Right forelimb (tissue), 1 donor: ENCODE data around the gene PRTN3.
A peak's percentile ranks its signal among the peaks of the same experiment; 100 is the strongest.
"Not testable (repeated sequence)": the region's sequence is repeated elsewhere in the genome, so short reads cannot be mapped to it uniquely, and the experiment has no call there.

ENCODE experiments used
- DNase-seq: peaks from one replicate; pipeline ENCODE4 v3.0.0-alpha.2; 2018

PRTN3 gene

DNA sequence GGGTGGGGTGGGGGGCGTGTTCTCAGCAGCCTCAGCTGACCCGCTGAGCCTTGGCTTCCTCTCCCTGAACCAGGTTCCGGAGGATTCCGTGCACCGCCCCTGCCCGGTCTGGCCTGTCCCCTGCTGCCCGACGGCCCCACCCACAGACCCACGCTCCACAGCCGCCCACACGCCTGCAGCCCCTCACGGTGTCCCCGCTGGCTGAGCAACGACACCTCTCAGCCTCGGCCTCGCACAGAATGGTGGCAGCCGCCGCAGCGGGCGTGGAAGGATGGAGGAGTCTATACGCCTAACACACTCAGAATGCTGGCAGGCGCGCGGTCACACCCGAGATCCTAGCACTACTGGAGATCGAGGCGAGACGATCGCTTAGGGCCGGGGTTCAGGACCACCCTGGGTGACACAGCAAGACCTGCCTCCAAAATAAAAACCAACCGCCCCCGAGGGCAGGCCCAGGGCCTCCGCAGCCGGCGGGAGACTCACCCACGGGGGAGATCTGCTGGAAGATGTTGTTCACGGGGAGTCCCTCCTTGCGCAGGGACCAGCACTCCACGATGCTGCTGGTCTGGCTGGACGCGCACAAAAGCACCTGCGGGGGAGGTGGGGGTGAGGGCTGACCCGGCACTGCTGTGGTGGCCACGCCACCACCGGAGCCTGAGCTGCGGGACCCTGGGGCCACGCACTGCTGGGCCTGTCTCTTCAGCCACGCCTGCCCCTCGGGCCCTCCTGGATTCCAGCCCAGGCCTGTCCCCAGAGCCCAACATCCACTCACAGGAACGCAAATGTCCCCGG is 43.8 kb downstream of the PRTN3 start:
- no peak for DNase-seq

DNA sequence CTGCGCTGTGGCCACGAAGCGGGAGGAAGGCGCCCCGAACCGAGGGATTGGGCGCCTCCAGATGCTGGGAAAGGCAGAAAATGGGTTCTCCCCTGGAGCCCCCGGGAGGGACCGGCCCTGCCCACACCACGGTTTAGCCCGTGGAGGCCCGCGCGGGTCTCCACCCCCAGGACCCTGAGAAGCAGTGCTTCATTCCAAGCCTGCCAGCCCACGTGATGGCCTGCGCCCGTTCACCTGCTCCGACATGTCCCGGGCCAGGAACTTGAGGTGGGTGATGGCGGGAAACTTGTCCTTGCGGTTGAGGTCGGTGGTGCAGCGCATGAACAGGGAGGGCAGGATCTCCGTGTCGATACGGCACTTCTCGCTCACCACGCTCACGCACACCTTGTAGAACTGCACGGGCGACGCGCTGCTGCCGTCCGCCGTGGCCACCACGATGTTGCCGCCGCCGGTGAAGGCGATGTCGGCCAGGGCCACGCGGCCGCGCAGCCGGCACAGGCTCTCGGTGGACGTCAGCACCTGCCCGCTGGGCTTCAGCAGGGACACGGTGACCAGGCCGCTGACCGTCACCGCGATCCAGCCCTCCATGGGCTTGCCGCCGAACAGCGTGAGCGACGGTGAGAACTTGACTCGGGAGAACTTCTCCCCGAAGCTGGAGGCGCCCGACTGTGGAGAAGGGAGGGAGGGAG is 44.9 kb downstream of the PRTN3 start:
- DNase-seq: no peak

DNA sequence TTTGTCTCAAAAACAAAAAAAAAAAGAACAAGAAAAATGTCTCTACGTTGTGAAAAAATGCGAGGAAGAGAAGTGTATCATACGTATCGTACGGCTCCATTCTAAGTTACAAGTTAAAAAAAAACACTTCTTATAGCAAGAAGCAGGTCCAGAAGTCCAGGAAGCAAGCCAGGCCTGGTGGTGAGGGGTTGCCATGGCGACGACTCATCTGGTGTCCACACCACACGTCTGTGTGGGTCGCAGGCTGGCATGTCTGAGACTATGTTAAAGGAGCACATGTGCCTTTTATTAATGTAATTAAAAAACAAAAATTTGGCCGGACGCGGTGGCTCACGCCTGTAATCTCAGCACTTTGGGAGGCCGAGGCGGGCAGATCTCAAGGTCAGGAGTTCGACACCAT is 46.3 kb downstream of the PRTN3 start:
- no peak for DNase-seq

DNA sequence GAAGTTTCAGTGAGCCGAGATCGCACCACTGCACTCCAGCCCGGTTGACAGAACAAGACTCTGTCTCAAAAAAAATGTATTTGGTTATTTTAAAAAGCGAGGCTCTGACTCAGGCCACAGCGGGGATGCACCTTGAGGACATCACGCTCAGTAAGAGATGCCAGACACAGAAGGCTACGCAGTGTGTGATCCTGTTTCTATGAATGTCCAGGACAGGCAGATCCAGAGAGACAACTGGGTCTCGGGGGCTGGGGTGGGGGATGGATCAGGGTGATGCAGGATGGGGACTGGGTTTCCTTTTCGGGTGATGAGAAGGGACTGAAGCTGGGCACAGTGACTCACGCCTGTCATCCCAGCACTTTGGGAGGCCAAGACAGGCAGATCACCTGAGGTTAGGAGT is 46.8 kb downstream of the PRTN3 start:
- DNase-seq: no peak

DNA sequence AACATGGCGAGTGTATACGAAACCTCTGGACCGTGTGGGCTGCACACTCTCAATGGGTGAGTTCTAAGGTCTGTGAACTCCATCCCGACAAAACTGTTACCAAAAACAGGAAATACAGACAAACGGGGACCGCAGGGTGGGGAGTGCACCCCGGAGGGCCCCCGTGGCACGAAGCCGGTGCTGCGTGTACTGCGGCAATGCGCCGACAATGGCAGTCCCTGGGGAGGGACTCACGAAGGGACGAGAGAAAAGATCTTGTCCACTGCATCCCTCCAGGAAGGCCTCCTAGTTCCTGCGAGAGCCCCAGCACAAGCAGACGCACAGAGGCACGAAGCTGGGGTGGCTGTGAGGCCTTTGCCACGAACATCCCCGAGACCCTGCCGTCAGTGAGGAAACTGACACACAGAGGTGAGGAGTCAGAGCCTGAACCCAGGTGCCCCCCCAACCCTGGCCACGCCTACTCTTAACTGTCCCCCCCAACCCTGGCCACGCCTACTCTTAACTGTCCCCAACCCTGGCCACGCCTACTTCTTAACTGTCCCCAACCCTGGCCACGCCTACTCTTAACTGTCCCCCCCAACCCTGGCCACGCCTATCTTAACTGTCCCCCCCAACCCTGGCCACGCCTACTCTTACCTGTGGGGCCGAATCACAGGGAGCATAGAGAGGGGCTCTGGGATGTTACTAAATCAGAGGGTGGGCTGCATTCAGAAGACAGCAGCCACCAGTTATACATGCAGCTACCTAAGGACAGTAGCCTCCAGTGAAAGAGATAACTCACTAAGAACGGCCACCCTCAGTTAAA is 48.0 kb downstream of the PRTN3 start:
- DNase-seq: no peak

DNA sequence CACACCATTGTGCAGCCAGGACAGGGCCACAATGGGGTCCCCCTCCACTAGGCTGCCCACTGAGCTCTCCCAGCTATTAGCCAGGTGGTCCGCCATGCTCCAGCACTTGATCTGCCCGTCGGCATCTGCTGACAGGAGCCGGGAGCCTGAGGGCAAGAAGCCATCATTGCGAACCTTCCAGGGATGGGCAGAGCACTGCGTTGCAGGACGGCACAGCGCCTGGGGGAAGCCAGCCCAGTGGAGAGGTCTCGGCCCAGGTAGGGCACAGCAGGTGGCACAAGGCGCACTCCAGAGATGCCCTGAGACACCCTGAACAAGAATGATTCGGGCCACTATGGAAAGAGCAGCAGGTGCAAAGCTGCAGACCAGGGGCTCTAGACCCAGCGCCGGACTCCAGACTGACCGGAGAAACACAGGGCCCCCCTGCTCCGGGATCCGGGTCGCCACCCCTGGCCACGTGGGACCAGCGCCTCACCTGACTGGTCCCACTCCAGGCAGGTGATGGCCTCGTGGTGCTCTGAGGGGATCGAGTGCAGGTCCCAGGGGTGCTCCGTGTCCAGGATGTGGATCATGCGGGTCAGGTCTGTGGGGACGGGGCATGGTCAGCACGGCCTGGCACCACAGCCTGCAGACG is 49.0 kb downstream of the PRTN3 start:
- DNase-seq: no peak

DNA sequence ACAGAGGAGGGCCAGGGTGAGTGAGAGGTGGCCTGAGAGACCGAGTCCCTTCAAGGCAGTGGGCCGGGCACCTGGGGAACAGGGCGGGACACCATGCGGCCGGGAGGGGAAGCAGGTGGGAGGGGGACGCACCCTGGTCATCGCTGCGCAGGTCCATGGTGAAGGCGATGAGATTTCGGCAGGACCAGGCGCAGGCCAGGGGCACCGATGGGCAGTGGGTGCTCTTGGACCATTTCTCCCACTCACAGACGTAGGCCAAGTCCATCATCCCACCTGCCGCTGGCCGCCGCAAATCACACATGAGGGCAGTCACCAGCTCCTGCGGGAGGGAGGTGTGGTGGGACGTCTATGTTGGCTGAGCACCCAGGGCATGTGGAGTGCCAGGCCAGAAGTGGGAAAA is 50.0 kb downstream of the PRTN3 start:
- no peak for DNase-seq

DNA sequence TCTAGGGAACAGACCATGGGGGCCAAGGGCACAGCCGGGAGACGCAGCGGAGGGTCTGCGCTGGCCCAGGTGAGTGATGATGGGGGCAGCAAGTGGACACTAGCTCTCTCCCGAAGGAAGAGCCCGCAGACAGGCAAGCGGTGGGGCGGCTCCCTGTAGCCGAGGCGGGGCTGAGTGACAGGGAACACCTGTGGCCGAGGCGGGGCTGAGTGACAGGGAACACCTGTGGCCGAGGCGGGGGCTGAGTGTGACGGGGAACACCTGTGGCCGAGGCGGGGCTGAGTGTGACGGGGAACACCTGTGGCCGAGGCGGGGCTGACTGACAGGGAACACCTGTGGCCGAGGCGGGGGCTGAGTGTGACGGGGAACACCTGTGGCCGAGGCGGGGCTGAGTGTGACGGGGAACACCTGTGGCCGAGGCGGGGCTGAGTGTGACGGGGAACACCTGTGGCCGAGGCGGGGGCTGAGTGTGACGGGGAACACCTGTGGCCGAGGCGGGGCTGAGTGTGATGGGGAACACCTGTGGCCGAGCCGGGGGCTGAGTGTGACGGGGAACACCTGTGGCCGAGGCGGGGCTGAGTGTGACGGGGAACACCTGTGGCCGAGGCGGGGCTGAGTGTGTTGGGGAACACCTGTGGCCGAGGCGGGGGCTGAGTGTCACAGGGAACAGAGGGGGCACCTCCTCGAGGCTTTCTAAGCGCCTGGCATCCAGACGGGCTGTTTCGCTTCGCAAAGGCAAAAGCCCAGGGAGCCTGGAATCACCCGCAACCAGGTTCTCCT is 50.8 kb downstream of the PRTN3 start:
- not testable (repeated sequence) for DNase-seq

DNA sequence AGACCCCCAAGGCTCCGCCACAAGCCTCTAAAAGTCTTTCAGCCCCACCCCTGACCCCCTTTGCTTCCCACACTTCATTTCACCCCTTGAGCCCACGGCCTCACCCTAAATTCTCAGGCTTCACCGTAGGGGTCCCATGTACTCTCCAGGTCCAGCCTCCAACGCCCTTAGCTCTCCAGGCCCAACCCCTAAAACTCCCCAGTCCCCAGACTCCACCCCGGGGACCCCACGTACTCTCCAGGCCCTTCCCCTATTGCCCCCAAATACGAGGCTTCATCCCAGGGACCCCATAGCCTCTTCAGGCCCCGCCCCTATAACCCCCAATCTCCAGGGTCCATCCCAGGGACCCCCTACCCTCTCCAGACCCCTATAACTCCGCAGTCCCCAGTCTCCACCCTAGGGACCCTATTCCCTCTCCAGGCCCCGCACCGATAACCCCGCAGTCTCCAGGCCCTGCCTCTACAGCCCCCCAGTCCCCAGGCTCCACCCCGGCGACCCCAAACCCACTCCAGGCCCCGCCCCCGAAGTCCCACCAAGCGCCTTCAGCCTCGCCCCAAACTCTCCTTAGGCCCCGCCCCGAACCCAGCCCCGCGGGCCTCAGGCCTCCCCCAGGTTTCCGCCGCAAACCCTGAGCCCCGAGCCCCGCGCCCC is 51.6 kb downstream of the PRTN3 start:
- DNase-seq: no peak

DNA sequence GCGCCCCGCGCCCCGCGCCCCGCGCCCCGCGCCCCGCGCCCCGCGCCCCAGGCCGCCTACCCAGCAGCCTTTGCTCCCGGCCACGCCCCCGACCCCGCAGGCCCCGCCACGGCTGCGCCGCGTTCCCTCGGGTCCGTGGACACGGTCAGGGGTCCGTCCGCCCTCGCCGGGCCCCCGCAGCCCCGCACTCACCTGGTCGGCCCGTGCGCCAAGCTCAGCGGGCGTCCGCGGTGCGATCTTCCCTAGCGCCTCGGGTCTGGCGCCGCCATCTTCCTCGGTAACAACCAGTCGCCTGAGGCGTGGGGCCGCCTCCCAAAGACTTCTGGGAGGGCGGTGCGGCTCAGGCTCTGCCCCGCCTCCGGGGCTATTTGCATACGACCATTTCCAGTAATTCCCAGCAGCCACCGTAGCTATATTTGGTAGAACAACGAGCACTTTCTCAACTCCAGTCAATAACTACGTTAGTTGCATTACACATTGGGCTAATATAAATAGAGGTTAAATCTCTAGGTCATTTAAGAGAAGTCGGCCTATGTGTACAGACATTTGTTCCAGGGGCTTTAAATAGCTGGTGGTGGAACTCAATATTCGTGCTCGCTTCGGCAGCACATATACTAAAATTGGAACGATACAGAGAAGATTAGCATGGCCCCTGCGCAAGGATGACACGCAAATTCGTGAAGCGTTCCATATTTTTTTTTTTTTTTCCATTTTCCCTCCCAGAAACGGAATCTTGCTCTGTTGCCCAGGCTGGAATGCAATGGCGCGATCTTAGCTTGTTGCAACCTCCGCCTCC is 52.3 kb downstream of the PRTN3 start, which contains the start of the genes MED16 and RNU6-9:
Gene MED16, minus strand, starts transcription at position 294 of the 796 bp plus-strand sequence. CDS start 2,056 bp downstream, outside the sequence.
Gene RNU6-9, plus strand, starts transcription at position 591 of the 796 bp plus-strand sequence.
- peak; percentile 94 for DNase-seq

DNA sequence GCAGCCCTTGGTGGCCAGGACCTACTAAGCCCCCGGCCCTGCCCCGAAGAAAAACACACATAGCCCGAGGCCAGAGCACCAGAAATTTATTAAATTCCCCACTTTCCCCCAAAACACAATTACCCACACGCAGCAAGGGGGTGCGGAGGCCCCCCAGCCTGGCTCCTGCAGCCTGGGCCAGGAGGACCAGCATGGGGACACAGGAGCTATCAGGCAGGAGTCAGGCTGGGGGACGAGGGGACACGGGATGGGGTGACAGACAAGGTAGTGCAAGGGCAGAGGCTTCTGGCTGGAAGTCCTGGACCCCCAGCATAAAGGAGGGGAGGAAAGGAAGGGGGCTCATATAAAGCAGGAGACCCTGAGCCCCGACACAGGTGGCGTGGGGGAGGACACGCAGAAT is 55.6 kb downstream of the PRTN3 start:
- no peak for DNase-seq

DNA sequence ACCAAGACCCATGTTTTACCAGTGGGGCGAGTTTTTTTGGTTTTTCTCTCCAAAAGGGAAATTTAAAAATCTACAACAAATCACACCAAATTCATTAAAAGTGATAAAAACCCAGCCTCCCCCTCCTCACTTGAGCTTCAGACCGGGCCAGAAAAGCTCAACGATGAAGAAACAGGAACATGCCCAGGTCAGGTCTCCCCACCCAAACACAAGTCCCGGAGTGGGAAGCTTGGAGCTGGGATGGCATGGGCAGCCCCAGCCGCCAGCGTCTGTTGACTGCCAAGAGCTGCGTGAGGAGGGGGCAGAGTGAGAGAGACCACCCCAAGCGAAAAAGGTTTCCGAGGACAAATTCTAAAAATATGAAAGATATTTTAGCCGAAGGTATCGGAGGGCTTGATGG is 56.2 kb downstream of the PRTN3 start:
- no peak for DNase-seq

DNA sequence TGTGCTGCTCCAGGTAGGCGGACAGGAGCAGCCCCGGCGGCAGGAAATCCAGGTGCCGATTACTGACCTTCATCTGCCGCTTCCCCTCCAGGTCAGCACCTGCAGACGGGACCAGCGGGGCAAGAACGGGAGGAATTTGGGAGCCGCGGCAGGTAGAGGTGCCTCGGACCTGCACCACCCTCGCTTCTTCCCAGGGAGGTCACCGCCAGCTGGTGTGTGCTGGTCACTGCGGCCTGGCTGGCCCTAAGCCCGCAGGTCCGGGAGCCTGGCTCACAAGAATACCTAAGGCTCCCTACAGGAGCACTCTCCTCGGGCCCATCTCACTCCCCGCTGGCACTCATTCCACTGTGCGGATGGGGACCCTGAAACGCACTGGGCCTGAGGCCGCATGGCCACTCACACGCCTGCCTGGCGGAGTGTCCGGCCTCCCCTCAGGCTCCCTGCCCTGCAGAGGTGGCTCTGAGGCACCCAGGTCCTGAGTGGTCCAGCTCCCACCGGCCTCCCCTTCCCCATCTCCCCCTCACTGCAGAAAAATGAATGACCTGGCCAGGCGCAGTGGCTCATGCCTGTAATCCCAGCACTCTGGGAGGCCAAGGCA is 56.7 kb downstream of the PRTN3 start:
- no peak for DNase-seq
